NCI-H2196 treated with DMSO at 0.1 percent for 48 hours (cell line): ENCODE measurements around the gene ECSCR.
"Not testable (repeated sequence)": the region's sequence is repeated elsewhere in the genome, so short reads cannot be mapped to it uniquely, and the experiment has no call there.

Source experiments
- DNase-seq: peaks from one replicate; lab custom pipeline; 2025; ENCODE audit not compliant: unreplicated experiment; lab: John Stamatoyannopoulos, UW

The ECSCR gene

DNA sequence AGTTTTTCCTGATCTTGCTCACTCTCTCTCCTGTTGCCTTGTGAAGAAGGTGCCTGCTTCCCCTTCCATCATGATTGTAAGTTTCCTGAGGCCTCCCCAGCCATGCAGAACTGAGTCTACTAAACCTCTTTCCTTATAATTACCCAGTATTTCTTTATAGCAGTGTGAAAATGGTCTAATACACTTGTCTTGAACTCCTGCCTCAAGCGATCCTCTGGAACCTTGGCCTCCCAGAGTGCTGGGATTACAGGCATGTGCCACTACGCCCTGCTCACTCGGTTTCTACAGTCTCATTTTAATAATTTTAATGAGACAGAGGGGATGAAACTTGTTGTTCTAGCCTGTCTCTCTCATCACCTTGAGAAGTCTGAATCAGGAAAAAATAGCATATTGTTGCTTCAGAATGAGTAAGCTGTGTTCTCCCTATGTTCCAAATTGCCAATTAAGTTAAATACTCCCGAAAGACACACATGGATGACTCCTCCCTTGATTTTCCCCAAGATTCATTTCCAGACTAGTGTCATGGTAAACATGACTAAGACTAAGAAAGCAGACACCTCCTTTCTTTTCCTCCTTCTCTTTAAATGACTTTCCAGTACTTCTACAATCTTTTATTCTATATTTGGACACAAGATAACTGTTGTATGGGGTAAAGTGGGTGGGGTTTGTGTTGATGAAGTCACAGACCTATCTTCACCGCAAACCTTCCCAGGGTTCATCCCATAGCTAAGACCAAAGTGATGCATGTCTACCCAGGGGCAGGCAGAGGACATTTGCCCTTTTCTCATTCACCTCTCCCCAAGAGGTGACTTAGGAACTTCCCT lies 15.4 kb downstream of the ECSCR start:
- DNase-seq = no peak

DNA sequence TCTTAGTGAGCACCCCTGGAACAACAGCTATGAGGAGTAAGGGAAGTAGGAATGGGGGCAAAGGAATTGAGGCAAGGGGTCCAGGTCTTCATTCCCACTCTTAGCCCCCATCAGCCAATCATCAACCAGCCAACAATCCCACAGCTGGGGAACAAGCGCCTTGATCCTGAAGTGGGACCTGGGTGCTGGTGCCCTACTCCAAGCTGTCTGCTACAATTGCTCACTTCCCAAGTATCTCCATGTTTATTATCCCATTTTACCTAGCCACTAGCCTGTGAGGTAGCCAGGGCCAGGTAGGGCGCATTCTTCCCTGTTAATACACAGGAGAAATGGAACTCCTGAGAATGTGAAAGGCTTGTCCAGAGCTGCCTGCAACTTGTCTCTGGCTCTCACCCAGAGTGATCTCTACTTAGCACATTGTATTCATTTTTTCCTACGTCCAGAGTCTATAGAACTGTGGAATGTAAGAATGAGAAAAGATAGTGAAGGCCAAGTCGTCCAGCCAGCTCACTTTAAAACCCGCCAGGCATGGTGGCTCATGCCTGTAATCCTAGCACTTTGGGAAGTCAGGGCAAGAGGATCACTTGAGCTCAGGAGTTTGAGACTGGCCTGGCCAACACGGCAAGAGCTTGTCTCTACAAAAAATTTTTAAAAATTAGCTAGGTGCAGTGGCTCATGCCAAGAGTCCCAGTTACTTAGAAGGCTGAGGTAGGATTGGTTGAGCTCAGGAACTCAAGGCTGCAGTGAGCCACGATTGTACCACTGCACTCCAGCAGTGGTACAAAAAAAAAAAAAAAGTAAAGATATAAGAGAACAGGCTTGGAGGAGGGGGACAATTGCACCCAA lies 17.0 kb downstream of the ECSCR start:
- DNase-seq = no peak

DNA sequence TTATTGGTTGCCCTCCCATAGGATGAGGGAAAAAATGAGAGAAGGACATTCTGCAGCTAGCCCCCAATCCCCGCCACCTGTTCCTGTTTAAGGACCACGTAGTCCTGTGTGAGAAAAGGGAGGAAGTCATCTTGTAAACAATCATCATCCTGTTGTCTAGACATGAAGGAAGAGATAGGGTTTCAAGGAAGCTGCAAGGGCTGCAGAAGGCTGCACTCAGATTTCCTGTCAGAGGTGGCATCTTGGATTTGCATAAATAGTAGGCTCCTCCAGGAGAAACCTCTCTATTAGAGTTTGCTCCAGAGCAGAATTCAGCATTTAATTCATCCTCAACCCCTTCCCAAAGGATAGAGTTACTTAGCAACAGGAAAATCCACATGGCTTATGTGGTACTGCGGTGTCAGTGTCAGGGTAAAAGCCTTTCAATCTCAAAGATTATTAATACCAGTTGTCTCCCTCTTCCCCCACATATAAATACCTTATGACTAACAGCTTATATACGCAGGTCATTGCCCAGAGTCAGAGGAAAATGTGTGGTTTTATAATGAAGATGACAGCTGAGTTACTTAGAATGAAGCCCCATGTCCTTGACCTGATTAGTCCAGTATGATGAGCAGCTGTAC lies 18.6 kb downstream of the ECSCR start:
- no peak for DNase-seq

DNA sequence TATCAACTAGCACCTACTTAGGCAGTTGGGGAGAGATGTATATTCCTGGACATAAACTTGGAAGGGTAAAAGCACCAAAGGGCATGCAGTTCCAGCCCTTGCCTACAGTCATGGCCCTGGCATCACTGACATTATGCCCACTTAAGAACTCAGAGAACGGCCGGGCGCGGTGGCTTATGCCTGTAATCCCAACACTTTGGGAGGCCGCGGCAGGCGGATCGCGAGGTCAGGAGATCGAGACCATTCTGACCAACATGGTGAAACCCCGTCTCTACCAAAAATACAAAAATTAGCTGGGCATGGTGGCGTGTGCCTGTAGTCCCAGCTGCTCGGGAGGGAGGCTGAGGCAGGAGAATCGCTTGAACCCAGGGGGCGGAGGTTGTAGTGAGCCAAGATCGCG lies 22.1 kb downstream of the ECSCR start:
- DNase-seq = not testable (repeated sequence)

DNA sequence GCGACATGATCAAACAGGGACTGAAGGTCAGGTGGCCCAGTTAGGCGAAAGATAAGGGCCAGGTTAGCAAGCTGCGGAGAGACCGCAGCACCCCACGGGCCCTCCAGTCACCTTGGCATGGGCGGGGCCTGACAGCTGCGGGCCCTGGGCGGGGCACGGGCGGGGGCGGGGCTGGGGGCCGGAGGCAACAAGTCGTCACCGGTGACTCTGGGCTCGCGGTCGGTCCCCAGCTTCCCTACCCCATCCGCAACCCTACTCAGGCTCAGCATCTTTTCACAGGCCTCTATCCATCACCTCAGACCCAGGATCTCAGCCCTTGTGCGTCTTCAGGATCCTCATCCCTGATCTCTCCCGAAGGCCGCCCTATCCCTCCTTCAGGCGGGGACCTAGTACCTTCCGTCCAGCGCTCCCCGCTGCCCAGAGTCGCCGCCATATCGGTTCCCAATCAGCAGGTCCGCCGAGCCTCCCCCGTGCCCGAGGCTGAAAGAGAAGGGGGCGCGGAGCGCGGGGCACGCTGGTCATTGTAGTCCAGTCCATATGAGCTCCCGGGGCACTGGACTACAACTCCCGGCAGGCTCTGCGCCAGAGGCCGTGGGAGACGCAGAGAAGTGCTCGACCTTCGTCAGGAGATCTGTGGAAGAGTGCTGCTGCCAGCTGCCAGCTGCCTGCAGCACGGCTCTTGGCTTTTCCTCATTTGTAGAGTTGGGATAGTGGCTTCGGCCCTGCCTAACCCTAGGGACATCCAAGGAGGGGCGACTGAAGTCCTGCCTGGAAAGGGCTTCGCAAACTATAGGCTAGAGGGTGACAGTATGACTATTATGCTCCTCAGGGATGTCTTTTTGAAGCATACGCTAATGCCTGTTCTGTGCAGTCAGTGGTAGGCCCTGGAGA lies 23.3 kb downstream of the ECSCR start, which contains the start of gene DNAJC18:
Gene DNAJC18, minus strand, starts transcription at position 513 of the 891 bp plus-strand sequence. Its CDS starts 80 bp downstream, at position 433.
- peak; percentile 87 for DNase-seq

DNA sequence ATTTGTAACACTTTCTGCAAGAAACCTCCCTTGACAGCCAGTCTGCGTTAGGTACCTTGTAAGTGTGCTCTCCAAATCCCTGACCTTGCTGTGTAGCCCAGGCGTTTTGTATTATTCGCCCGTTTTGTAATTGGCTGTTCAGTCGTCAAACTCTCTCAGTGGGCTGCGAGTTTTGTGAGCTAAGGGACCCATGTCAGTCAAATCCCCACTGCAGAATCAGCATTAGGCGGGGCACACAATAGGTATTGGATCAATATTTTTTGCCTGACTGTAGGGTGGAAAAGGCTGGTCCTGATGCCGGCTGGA lies 23.9 kb downstream of the ECSCR start:
- no peak for DNase-seq

DNA sequence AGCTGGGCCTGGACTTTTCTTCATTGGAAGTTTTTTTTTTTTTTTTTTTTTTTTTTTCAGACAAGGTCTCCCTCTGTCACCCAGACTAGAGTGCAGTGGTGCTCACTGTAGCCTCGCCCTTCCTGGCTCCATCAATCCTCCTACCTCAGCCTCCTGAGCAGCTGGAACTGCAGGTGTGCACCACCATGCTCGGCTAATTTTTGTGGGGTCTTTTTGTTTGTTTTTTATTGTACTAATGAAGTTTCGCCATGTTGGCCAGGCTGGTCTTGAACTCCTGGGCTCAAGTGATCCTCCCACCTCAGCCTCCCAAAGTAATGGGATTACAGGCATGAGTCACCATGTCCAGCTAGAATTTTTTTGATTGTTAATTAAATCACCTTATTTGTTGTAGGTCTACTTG lies 26.9 kb downstream of the ECSCR start:
- no peak for DNase-seq

DNA sequence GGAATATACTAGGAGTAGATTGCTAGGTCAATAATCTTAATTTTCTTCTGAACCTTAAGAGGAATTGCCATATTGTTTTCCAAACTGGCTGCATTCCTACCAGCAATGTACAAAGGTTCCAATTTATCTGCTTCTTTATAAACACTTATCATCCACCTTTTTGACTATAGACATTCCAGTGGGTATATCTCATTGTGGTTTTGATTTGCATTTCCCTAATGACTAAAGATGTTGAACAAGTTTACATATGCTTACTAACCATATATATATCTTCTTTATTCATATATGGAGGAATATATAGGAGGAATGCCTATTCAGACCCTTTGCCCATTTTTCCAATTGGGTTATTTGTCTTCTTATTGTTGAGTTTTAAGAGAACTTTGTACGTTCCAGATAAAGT lies 30.8 kb downstream of the ECSCR start:
- no peak for DNase-seq

DNA sequence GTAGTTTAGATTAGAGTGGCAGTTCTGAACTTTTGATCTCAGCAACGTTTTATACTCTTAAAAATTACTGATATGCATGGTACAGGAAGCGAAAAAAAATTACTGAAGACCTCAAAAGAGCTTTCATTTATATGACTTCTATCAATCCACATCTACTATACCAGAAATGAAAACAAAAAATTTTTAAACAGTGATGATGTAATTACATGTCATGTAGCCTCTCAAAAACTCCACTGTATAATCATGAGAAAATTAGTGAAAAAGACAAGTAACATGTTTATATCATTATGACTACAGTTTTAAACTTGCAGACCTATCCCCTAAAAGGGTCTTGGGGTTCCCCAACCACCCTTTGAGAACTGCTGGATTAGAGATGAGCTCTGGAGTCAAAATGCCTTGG lies 32.5 kb downstream of the ECSCR start:
- DNase-seq = no peak

DNA sequence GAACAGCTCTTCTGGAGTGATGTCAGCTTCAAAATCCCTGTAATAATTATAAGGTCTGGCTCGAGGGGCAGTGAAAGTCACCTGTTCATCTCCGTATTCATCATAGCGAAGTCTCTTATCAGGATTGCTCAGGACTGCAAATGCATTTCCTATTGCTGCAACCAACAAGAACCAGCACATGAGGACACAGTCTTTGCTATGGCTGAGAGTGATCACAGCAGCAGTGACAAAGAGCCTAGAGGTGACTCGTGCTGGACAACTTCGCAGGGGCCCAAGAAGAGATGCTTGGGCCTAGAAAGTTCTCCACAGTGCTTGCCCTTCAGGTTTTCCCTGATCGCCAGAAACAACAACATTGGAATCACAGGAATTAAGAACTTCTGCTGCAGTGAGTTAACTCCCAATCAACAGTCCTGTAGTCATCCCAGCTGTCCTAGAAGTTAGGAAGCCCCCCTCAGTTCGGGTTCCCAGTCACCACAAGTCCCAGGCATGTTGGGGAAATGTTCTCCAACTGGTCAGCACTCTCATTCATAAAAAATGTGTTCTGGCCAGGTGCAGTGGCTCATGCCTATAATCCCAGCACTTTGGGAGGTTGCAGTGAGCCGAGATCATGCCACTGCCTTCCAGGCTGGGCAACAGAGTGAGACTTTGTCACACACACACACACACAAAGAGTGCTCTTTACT lies 36.2 kb downstream of the ECSCR start:
- no peak for DNase-seq

DNA sequence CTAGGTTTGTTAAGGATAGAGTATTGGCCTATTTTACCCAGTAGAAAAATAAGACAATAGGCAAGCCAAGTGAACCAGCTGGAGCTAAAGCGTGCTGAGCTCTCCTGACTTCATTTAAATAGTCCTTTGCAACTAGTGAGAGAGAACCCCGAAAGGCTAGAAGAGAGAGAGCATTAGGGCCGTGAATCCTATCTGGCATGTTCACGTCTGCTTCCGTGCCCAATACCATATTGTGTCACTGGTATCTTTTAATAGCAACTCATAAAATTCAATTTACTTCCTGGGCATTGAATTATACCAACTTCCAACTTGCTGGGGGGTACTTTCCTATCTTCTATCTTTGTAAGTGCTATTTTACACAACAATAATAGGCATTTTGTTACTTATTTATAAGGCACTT lies 37.0 kb downstream of the ECSCR start:
- DNase-seq = no peak

DNA sequence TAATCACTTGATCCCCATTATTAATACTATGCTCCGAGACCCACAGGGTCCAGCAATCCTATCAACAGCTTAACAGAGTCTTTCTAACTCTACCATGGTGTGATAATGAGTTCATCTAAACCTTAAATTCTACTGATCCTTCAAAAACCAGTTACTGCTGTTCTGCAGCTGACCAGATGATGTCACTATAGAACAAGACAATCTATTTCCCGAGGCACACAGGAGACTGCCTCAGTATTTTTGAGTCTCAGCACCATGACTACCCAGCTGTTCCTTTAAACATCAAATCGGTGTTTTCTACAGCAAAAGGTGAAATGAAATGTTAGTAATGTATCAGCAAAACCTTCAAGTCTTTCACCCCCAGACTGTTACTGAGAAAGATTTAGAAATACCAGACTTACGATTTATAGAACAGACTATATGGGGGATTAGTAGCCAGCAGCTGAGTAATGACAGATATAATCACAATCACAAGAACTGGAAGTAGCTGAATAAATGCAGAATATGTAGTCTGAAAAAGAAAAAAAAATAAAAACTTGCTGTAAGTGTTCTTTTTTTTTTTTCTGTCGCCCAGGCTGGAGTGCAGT lies 40.1 kb downstream of the ECSCR start:
- DNase-seq = peak; percentile 52

DNA sequence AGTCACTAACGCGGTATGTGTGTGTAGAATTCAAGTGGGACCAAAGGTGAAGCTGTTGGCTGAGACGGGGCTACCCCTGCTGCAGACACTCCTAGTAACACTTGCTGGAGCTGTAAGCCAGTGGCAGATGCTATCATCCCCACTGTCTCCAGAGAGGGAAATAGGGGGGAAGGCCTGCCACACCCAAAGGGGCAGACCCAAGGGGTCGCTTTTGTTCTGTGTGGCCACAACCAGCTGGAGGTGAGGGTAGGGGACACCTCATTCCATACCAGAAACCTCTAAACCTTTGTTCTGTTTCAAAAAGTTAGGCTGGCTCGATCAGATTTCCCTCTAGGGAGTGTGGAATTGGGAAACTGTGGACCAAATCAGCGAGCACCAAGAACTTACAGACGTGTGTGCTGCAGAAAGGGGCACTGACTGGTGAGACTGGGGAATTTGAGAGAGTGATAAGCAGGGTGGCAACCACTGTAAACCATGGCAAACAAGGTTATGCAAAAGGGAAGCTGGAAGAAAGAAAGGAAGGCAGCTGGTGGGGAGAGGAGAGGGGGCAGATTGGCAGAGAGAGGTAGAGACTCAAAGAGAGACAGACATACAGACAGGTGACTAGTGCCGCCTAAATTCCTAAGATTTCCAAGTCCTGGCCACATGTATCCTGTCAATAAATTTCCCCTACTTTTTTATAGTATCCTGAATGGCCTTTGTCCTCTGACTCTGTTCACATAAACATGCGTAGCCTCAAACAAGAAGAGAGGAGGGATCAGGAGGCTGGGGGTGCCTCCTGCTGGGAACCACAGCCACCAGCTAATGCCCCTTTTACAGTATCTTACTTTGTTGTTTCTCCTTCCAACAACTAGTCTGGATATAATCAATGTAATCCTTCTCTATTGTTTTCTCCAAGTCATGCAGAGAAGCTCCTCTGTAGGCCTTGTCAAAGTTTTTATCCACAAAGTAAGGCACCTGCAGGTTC lies 43.0 kb downstream of the ECSCR start:
- no peak for DNase-seq

DNA sequence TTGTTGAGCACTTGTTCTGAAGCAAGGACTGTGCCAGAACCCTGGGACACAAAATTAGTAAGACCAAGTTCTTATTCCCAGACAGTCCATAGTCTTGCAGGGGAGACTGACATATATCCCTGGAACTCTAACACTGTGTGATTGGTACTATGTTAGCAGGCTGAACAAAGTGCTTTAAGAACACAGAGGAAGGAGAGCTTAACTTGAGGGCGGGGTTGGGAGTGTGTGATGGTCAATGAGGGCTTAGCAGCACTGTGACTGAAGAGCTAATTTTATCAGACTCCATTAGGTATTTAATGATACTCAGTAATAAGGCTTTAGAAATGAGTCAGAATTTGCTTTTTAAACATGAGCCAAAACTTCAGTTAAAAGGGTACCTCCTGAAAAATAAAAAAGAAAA lies 43.8 kb downstream of the ECSCR start:
- no peak for DNase-seq

DNA sequence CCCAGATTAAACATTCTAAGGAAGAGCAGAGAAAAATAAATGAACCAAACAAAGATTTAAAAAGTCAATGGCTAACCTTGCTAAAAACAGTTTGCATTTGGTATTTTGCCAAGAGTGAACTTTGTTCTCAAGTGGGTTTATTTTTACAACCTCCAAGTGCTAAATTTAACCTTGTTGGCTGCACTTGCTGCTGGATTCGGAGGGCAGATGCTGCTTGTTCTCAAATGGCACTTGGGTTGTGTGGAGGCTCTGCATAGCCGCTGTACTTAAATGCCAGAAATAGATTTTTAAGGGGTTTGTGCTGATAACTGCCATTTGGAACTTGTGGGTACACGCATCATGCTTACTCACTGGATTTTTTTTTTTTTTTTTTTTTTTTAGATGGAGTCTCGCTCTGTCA lies 45.3 kb downstream of the ECSCR start:
- no peak for DNase-seq

DNA sequence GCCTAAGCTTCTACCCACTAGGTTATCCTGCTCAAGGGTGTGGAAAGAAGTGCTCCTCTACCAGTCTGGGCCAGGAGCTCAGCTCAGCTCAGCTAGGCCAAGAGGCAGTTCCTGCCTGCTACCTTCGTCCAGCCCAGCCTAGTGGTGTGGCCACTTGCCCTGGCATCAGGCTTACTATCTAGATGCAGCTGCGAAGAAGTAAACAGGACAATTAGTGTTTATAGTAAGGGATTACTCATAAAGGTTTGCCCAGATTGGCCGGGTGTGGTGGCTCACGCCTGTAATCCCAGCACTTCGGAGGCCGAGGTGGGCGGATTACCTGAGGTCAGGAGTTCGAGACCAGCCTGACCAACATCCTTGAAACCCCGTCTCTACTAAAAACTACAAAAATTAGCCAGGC lies 45.9 kb downstream of the ECSCR start:
- no peak for DNase-seq

DNA sequence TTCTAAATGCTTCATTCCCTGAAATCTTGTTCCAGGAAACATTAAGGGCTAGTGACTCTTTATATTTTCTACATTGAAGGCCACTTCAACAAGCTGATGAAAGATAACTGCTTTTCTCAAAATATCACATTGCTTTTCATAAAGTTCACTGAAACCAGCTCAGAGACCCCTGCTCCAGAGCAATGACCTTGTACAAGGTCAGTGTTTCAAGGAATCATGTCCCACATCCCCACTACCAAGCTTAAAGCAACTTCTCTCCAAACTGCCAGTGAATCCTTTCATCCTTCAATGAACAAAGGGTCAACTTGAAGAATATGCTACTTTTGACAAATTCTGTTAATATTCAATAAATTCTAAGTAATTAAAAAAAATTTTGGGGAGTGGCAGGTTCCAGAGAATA lies 46.7 kb downstream of the ECSCR start:
- DNase-seq = no peak

DNA sequence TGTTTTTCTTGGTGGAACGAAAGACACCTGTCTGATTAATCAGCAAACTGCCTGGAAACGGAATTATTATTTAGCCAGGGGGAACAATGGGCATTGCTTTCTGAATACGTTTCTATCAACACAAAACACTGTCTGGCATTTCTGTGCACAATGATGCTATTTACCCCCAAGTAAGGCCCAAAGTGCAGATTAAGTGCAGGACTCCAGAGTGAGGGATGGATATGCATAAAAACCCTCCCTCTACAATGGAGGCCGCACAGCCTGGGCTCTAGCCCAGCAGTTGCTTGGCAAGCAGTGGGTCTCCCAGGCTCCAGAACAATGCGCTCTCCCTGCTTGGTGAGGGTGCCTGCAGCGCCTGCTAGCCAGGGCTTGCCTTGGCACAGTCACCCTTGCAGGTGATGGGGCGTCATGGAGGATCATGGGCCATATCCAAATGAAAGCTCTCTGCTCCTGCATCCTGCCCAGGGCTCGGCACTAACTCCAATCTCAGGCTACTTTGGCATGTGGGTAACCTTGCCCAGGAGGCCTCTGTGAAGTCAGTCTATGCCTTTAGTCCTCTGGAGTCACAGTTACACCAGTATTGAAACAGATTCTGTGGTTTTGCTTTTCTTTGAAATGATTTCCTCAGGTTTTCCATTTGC lies 47.2 kb downstream of the ECSCR start:
- DNase-seq = no peak
